ENCODE results near the gene THSD1. TPM values are rescaled to one million over a fixed set of nuclear protein-coding genes. Genes with fewer than 3 reads are reported as not detected.
"Not testable (repeated sequence)": the region's sequence is repeated elsewhere in the genome, so short reads cannot be mapped to it uniquely, and the experiment has no call there.

Gene THSD1
- total RNA-seq, 1 experiment from 2014 or later, result 3.3 TPM

GRCh38 chr13:52345048-52345447 is 60.9 kb downstream of the THSD1 start:
- DNase-seq (ENCODE audit: low read depth, low spot score) (no peak), ATAC-seq (no peak)
- no peak overlapping the region for H3K27ac ChIP-seq (ENCODE audit: low read length)
- no peaks in the 10 kb centered on the region for H3K27me3 ChIP-seq (ENCODE audit: control insufficient read depth, insufficient read depth, low read length)
- in situ Hi-C loops (cut with HindIII; ENCODE audit: low pct_unique_long_range_greater_than_20kb, low sequenced_read_pairs), result no loop called here
- peaks cover 5% of the 10 kb centered on the region for H3K4me1 ChIP-seq (ENCODE audit: control insufficient read depth, insufficient read depth, low read length)
- ChIA-PET CTCF (no interaction called here), POLR2A (no interaction called here)
- TF ChIP-seq, protein P1, sequence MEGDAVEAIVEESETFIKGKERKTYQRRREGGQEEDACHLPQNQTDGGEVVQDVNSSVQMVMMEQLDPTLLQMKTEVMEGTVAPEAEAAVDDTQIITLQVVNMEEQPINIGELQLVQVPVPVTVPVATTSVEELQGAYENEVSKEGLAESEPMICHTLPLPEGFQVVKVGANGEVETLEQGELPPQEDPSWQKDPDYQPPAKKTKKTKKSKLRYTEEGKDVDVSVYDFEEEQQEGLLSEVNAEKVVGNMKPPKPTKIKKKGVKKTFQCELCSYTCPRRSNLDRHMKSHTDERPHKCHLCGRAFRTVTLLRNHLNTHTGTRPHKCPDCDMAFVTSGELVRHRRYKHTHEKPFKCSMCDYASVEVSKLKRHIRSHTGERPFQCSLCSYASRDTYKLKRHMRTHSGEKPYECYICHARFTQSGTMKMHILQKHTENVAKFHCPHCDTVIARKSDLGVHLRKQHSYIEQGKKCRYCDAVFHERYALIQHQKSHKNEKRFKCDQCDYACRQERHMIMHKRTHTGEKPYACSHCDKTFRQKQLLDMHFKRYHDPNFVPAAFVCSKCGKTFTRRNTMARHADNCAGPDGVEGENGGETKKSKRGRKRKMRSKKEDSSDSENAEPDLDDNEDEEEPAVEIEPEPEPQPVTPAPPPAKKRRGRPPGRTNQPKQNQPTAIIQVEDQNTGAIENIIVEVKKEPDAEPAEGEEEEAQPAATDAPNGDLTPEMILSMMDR (IDR thresholded peaks at IDR 0.05), result no peak
- TF ChIP-seq TCF7L2 (IDR thresholded peaks at IDR 0.05; ENCODE audit: low read depth, low read length) (no peak), SIN3A (IDR thresholded peaks at IDR 0.05; ENCODE audit: borderline replicate concordance, insufficient read depth, low read depth, low read length) (no peak), POLR2AphosphoS5 (IDR thresholded peaks at IDR 0.05; ENCODE audit: low read depth, low read length) (no peak)
- TF ChIP-seq, protein P2, sequence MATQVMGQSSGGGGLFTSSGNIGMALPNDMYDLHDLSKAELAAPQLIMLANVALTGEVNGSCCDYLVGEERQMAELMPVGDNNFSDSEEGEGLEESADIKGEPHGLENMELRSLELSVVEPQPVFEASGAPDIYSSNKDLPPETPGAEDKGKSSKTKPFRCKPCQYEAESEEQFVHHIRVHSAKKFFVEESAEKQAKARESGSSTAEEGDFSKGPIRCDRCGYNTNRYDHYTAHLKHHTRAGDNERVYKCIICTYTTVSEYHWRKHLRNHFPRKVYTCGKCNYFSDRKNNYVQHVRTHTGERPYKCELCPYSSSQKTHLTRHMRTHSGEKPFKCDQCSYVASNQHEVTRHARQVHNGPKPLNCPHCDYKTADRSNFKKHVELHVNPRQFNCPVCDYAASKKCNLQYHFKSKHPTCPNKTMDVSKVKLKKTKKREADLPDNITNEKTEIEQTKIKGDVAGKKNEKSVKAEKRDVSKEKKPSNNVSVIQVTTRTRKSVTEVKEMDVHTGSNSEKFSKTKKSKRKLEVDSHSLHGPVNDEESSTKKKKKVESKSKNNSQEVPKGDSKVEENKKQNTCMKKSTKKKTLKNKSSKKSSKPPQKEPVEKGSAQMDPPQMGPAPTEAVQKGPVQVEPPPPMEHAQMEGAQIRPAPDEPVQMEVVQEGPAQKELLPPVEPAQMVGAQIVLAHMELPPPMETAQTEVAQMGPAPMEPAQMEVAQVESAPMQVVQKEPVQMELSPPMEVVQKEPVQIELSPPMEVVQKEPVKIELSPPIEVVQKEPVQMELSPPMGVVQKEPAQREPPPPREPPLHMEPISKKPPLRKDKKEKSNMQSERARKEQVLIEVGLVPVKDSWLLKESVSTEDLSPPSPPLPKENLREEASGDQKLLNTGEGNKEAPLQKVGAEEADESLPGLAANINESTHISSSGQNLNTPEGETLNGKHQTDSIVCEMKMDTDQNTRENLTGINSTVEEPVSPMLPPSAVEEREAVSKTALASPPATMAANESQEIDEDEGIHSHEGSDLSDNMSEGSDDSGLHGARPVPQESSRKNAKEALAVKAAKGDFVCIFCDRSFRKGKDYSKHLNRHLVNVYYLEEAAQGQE (IDR thresholded peaks at IDR 0.05; ENCODE audit: insufficient read depth in 1 of 2, low read depth in 2 of 2, low read length in 1 of 2), result no peak
- intact Hi-C loops (cut with micrococcal nuclease; ENCODE audit: unreplicated experiment), result loop anchor here (2.0 kb wide), 1 partner anchor 106 kb away; the partner anchor contains the start of gene VPS36
- H3K4me3 ChIP-seq (ENCODE audit: low read depth in 2 of 2, low read length in 2 of 2), result no peak overlapping the region
- BruUV-seq (replicated peaks), result no TSS peak
- no peaks in the 10 kb centered on the region for H3K36me3 ChIP-seq (ENCODE audit: control insufficient read depth, insufficient read depth, low read length)
- H3K9me3 ChIP-seq (ENCODE audit: control insufficient read depth, insufficient read depth, low read depth, low read length), result no peaks in the 10 kb centered on the region

GRCh38 chr13:52344108-52344507 is 61.9 kb downstream of the THSD1 start:
- intact Hi-C loops (cut with micrococcal nuclease; ENCODE audit: unreplicated experiment), result loop anchor here (2.0 kb wide), 1 partner anchor 107 kb away; the partner anchor contains the start of gene VPS36
- Histone ChIP-seq H3K4me3 (ENCODE audit: low read depth in 2 of 2, low read length in 2 of 2) (no peak overlapping the region), H3K9me3 (ENCODE audit: control insufficient read depth, insufficient read depth, low read depth, low read length) (no peaks in the 10 kb centered on the region), H3K4me1 (ENCODE audit: control insufficient read depth, insufficient read depth, low read length) (peaks cover 5% of the 10 kb centered on the region), H3K27me3 (ENCODE audit: control insufficient read depth, insufficient read depth, low read length) (no peaks in the 10 kb centered on the region), H3K27ac (ENCODE audit: low read length) (no peak overlapping the region), H3K36me3 (ENCODE audit: control insufficient read depth, insufficient read depth, low read length) (no peaks in the 10 kb centered on the region)
- in situ Hi-C loops (cut with HindIII; ENCODE audit: low pct_unique_long_range_greater_than_20kb, low sequenced_read_pairs), result no loop called here
- DNase-seq (ENCODE audit: low read depth, low spot score) (no peak), ATAC-seq (no peak)
- ChIA-PET CTCF (interaction anchor here (0.5 kb wide), 1 partner anchor 13 kb away, joined by 8 read pairs; no protein-coding TSS in a partner anchor), POLR2A (no interaction called here)
- no TSS peak for BruUV-seq (replicated peaks)
- TF ChIP-seq, protein P2 (IDR thresholded peaks at IDR 0.05; ENCODE audit: insufficient read depth in 1 of 2, low read depth in 2 of 2, low read length in 1 of 2), result no peak
- TF ChIP-seq SIN3A (IDR thresholded peaks at IDR 0.05; ENCODE audit: borderline replicate concordance, insufficient read depth, low read depth, low read length), result no peak
- TF ChIP-seq POLR2AphosphoS5 (IDR thresholded peaks at IDR 0.05; ENCODE audit: low read depth, low read length), result no peak
- no peak for TF ChIP-seq TCF7L2 (IDR thresholded peaks at IDR 0.05; ENCODE audit: low read depth, low read length)
- TF ChIP-seq, protein P1 (IDR thresholded peaks at IDR 0.05), result no peak

DNA sequence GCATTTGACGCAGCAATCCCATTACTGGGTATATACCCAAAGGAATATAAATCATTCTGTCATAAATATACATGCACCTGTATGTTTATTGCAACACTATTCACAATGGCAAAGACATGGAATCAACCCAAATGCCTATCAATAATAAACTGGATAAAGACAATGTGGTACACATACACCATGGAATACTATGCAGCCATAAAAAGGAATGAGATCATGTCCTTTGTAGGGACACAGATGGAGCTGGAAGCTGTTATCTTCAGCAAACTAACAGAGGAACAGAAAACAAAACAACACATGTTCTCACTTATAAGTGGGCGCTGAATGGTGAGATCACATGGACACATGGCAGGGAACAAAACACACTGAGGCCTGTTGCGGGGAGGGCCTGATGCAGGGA is 63.8 kb downstream of the THSD1 start:
- intact Hi-C loops (cut with micrococcal nuclease; ENCODE audit: unreplicated experiment); H3K36me3 ChIP-seq (ENCODE audit: control insufficient read depth, insufficient read depth, low read length); ATAC-seq; H3K9me3 ChIP-seq (ENCODE audit: control insufficient read depth, insufficient read depth, low read depth, low read length); DNase-seq (ENCODE audit: low read depth, low spot score); H3K27me3 ChIP-seq (ENCODE audit: control insufficient read depth, insufficient read depth, low read length); CTCF ChIA-PET; in situ Hi-C loops (cut with HindIII; ENCODE audit: low pct_unique_long_range_greater_than_20kb, low sequenced_read_pairs); BruUV-seq (replicated peaks); H3K4me3 ChIP-seq (ENCODE audit: low read depth in 2 of 2, low read length in 2 of 2); H3K4me1 ChIP-seq (ENCODE audit: control insufficient read depth, insufficient read depth, low read length); POLR2A ChIA-PET; H3K27ac ChIP-seq (ENCODE audit: low read length): not testable (repeated sequence)
